Adrenal gland (tissue), 5 donors: ENCODE measurements around the gene FTSJ1.

Source experiments
- POLR2A ChIP-seq, 2 donors: fragments of 450-650 bp; IDR thresholded peaks; one replicate each; pipeline ENCODE4 v1.6.1; 2017; ENCODE audit warnings: antibody characterized with exemption in 2 of 2, mild to moderate bottlenecking in 2 of 2, moderate library complexity in 1 of 2
- TF ChIP-seq, protein P1 (sequence below), 6 experiments: fragments of 450-650 bp in 4 of 6; fragments of 200-600 bp in 2 of 6; sonication (generic) in 1 of 6; IDR thresholded peaks; 1 replicate in 5 of 6; 2 replicates in 1 of 6; pipeline versions ENCODE4 v1.5.1 to v1.8.0; 2016 to 2021; ENCODE audit warnings: antibody characterized with exemption in 6 of 6, mild to moderate bottlenecking in 2 of 6, moderate library complexity in 1 of 6
- donor health status: DM: no; HTN: no; CAD: no.

DNA sequence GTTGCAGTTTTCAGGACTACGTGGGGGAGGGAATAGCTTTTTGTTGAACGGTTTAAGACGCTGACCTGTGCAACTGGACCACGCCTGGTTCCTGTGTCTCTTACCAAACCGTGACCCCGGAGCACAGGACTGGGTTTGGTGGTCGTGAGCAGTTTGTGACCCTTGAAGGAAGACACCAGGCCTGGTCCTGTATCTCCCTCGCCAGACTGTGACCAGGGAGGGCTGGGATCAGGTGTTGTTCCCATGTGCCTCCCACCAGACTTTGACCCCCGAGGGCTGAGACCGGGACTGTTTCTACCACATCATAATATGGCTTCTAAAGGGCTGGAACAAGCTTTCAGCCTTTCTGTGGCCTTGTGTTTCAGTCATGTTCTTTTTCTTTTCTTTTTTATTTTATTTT is 46.3 kb downstream of the FTSJ1 start:
- TF ChIP-seq, protein P1, sequence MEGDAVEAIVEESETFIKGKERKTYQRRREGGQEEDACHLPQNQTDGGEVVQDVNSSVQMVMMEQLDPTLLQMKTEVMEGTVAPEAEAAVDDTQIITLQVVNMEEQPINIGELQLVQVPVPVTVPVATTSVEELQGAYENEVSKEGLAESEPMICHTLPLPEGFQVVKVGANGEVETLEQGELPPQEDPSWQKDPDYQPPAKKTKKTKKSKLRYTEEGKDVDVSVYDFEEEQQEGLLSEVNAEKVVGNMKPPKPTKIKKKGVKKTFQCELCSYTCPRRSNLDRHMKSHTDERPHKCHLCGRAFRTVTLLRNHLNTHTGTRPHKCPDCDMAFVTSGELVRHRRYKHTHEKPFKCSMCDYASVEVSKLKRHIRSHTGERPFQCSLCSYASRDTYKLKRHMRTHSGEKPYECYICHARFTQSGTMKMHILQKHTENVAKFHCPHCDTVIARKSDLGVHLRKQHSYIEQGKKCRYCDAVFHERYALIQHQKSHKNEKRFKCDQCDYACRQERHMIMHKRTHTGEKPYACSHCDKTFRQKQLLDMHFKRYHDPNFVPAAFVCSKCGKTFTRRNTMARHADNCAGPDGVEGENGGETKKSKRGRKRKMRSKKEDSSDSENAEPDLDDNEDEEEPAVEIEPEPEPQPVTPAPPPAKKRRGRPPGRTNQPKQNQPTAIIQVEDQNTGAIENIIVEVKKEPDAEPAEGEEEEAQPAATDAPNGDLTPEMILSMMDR (IDR thresholded peaks at IDR 0.05), result no peak
- no peak for TF ChIP-seq POLR2A (IDR thresholded peaks at IDR 0.05)
